ENCODE results near the gene H3-3A.

The H3-3A gene

DNA sequence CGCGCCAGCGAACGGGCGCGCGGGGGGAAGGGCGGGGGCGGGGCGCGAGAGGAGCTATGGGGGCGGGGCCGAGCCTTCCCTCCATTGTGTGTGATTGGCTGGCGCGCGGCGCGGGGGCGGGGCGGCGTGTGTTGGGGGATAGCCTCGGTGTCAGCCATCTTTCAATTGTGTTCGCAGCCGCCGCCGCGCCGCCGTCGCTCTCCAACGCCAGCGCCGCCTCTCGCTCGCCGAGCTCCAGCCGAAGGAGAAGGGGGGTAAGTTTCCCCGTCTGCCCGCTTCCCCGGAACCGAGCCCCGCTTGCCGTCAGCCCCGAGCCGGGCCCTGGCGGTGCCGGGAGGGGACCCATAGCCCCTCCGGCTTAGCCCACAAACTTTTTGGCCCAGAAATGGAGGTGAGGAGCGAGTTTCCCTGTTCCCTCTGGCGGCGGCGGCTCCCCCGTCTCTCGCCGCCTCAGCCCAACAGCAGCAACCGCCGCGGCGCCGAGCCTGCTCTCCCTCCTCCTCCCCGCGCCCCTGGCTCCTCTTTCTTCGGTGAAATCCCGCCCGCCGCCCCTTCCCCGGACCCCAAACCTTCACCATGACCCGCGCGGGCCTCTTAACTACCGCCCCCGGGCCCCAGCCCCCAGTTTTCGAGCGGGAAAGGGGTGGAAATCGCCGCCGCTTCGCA, at the start of gene H3-3A:
H3-3A (plus strand) TSS at position 159 of the 666 bp plus-strand sequence. CDS start 1,636 bp downstream, outside the sequence.
- peak; percentile 96 to 97 for DNase-seq (ENCODE audit: low read depth in 2 of 2)

DNA sequence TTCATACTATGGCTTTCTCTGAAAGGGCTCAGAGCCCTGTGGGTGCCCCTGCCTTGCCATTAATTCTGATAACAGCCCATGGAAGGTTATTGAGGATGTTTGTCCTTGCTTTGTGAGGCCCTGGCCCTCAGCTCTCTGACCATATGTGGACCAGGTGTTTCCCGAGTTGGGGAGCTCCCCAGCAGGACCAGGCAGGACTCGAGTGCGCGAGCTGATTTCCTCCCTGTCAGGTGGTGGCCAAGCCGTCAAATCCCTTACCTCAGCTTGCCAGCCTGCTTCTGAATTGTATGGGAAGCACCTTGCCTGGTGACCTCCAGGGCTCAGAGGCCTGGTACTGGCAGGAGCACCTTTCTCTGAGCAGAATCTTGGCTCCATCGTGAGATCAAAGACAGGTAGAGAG, 45.4 kb upstream of the H3-3A start:
- no peak for DNase-seq (ENCODE audit: low read depth in 2 of 2)

DNA sequence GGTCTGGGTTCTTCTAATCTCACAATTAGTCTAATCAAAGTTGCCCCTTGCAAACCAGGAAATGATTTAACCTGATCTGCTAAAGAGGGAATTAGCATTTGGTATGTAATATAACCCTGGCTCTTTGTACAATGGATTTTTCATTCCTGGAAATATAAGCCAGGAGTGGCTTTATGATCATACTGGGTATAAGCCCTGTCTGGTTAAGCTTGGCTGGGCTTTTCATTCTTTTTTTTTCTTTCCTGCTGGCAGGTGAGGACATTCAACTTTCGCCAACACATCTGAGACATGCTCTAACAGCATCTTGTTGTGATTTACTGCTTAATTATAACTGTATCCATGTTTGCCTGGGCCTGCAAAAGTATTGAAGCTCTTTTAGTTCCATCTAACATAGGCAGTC, 42.9 kb upstream of the H3-3A start:
- no peak for DNase-seq (ENCODE audit: low read depth in 2 of 2)

DNA sequence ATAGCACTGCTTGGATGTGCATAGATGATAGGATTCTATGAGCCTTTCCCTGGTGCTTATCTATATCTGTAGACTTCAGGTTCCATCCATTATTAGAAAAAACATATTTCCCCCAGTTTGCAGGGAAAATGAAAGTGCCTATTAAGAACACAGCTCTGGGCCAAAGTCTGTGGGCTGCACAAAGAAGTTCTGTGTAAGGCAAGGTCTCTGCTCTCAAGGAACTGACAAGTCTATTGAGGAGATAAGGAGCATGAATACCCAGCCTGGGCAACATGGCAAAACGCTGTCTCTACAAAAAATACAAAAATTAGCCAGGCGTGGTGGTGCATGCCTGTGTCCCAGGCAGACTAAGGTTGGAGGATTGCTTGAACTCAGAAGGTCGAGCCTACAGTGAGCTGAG, 41.1 kb upstream of the H3-3A start:
- no peak for DNase-seq (ENCODE audit: low read depth in 2 of 2)

DNA sequence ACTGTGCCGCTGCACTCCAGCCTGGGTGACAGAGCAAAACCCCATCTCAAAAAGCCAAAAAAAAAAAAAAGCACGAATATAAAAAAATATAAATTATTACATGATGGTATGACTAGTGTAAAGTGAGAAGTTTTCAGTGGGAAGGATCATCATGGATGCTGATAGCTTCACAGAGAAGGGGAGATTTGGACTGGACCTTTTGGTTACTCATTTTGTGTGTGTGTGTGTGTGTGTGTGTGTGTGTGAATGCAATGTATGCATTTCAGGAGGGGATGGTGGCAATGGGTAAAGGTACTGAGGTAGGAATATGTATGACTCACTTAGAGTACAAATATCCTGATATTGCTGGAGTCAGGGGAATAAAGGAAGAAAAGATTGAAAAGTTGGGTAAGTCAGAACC, 40.7 kb upstream of the H3-3A start:
- no peak for DNase-seq (ENCODE audit: low read depth in 2 of 2)

DNA sequence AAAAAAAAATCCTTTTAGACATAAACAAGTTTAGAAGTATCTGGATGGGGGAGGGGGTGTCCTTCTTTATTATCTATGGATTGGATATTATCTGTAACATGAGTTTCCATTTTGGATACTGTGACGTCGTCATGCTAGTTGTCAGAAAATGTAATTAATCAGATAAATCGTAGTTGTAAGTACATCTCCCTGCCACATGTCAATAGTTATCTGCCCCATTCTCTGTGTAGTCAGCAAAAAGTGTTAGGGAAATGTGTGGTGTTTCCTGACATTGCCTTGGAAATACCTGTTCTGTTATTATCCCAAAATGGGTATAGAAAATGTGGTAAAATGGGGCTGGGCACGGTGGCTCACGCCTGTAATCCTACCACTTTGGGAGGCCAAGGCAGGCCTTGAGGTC, 38.8 kb upstream of the H3-3A start:
- DNase-seq (ENCODE audit: low read depth in 2 of 2) = no peak

DNA sequence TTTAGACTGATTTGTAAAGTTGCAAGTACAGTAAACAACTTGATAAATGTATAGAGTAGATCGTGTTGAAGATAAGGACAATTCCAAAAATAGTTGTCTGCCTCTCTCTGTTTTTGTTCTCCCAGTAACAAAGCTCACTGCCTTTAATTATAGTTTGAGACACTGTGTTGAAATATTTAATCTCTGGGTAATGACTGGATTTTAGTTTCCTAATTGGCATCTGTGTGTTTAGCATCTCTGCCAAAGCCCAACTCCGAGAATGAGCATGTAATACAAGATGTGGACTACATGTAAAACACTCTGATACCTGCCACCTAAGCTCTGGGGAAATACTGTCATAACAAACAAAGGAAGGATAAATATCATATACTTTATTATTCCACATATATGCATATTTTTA, 35.7 kb upstream of the H3-3A start:
- no peak for DNase-seq (ENCODE audit: low read depth in 2 of 2)

DNA sequence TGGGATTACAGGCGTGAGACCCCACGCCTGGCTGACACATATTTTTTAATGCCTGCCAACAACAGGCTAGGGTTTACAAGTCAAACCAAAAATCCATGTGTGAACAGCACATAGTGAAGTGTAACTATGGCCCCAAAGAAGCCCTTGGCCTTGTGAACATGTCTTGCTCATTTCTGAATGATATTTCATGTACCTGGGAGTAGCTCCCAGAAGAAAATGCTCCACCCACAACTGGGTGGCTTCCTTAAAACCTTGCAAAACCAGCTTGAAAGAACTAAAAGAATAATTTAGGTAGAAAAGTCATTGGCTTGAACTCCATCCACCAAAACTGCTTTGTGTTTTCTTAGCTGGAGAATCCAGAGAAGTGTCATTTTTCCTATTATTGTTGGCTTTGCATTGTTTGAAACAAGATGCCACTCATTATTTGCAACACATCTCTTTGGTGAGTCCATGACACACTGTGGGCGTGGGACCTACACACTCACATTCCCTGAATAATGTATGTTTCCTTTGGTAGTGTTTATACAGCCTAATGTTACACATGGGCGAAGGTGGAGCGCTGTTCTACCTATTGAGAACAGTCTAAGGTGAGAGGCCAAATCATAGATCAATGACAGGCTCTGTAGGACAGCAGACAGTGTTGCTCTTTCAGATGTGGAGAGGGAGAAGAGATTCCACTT, 34.8 kb upstream of the H3-3A start:
- DNase-seq (ENCODE audit: low read depth in 2 of 2) = no peak

DNA sequence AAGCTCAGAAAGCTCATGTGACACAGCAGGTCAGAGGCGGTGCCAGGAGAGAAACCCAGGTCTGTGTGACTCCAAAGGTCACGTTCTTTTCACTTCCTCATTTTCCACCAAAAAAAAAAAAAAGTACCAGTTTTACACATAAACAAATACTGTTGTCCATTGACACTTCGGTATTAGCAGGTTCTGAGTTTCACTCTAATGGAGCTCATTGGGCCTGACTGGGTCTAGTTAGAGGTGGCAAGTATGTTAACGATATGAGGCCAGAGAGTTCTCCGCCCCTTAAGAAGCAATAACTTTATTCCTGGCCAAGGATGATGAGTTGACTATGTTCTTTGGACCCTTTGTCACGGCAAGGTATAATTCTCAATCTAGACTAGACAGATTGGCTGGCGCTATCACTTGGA, 33.4 kb upstream of the H3-3A start:
- DNase-seq (ENCODE audit: low read depth in 2 of 2) = no peak

DNA sequence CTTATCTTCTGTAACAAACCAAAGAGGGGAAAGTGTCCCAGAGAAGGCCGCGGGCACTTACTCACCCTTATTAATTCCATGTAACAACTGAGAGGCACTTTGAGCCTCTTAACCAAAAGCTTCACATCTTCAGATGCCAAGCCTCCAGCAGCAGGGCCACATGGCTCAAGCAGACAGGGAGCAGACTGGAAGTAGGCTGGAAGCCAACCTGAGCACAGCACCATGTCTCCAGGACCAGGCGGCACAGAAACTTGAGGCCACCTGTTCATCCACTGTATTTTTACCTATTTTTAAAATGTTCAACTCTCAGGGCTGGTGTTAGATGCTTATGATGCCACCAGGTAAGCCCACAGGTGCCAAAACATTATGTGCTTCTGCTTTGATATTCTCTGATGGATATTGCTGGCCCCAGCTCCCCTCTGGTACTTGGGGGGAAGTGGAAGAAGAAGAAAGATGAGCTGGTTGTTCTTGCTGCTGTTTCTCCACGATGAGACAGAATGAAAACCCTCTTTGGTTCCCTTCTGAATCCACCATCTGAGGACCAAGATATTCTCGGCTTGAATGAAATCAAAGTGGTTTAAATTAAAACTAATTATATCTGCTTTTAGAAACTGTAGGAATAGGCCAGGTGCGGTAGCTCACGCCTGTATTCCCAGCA, 32.8 kb upstream of the H3-3A start:
- no peak for DNase-seq (ENCODE audit: low read depth in 2 of 2)

DNA sequence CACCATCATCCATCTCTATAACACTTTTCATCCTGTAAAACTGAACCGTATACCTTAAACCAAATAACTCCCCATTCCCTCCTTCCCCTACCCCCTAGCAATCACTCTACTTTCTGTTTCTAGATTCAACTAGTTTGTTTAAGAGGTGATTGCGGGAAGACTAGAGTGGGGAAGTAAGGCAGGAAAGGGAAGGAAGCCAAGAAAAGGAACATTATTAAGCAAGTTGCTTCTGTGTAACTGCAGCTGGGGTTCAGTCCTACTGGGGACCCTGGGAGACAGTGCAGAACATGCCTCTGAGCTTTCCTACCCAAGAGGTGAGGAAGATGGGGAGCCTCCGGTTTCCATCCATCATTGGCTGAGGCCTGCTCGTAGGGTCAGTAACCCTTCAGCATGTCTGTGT, 28.9 kb upstream of the H3-3A start:
- no peak for DNase-seq (ENCODE audit: low read depth in 2 of 2)

DNA sequence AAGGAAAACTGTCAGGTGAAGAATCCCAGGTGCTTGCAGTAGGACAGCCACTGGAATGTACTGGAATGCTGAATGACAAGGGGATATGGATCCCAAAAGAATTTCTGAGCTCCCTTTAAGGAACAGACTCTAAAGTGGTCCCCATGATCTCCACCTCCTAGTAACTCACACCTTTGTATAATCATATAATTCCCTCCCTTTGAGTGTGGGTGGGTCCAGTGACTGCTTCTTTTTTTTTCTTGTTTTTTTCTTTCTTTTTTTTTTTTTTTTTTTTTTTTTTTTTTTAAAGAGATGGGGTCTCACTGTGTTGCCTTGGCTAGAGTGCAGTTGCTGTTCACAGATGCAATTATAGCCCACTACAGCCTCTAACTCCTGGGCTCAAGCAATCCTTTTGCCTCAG, 28.5 kb upstream of the H3-3A start:
- no peak for DNase-seq (ENCODE audit: low read depth in 2 of 2)

DNA sequence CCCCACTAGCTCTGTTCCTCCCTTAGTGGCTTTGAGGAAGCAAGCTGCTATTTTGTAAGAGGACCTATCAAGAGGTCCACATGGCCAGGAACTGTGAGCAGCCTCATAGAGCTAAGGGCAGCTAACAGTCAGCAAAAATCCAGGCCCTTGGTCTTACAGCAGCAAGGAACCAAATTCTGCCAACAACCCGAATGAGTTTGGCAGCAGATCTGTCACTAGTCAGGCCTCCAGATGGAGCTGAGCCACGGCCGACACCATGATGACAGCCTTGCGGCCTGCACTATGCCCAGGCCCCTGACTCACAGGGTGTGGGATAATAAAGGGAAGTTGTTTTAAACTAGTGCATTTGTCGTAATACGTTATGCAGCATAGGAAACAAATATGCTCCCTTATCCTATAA, 28.0 kb upstream of the H3-3A start:
- DNase-seq (ENCODE audit: low read depth in 2 of 2) = no peak

DNA sequence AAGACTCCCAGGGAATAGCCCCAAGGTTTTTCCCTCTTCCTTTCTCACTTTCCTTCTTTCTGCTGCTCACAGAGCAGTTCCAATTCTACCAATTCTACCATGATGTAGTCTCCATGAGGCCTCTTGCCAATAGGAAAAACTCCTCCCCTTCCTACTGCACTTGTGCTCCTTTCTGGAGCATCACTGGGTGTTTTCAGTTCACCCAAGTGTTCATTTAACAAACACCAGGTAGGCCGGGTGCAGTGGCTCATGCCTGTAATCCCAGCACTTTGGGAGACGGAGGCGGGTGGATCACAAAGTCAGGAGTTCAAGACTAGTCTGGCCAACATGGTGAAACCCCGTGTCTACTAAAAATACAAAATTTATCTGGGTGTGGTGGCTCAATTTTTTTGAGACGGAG, 26.6 kb upstream of the H3-3A start:
- no peak for DNase-seq (ENCODE audit: low read depth in 2 of 2)

DNA sequence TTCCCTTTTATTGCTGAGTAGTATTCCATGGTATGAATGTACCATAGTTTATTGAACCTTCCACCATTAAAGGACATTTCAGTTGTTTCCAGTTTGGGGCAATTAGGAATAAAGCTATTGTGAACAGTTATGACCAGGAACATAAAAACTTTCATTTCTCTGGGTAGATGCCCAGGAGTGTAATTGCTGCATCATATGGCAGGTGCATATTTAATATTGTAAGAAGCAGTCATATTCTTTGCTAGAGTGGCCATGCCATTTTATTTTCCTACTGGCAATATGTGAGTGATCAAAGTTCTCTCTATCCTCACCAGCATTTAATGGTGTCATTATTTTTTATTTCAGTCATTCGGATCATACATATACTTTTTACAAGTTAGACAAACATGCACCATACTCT, 23.9 kb upstream of the H3-3A start:
- DNase-seq (ENCODE audit: low read depth in 2 of 2) = no peak

DNA sequence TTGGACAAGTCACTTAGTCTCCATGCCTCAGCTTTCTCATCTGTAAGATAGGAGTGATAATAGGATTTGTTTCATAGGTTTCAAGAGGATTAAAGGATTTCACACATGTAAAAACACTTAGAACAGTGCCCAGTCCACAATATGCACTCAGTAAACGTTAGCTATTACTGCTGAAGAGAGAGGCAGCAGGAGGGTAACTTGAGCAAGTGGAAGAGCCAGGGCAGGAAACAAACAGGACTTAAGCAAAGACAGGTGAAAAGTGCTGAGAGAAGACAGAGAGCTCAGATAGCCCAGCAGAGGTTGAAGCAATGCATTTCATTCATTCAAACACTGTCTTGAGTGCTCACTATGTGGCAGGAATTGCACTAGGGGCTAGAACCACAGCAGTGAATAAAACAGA, 21.1 kb upstream of the H3-3A start:
- no peak for DNase-seq (ENCODE audit: low read depth in 2 of 2)

DNA sequence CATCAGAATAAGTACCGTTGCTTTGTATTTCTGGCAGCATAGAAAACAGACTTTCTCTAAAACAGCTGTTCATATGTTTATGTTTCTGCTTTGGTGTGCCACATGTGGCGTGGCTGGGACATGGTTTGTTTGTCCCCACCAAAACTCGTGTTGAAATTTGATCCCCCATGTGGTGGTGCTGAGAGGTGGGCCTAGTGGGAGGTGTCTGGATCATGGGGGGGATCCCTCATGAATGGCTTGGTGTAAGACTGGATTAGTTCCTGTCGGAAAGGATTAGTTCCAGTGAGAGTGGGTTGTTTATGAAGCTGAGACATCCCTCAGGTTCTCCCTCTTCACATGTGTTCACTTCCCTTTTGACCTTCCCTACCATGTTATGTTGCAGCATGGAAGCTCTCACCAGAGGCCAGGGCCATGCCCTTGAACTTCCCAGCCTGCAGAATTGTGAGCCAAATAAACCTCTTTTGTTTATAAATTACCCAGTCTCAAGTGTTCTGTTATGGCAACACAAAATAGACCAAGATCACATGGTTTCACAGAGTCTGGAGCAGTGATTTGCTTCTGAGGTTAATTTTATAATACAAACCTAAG, 17.9 kb upstream of the H3-3A start:
- no peak for DNase-seq (ENCODE audit: low read depth in 2 of 2)

DNA sequence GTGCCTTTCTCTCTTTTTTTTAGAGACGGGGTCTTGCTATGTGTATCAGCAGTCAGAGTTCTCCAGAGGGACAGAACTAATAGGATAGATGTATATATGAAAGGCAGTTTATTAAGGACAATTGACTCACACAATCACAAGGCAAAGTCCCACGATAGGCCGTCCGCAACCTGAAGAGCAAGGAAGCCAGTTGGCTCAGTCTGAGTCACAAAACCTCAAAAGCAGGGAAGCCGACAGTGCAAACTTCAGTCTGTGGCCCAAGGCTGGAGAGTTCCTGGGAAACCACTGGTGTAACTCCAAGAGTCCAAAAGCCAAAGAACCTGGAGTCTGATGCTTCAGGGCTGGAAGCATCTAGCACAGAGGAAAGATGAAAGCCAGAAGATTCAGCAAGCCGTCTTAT, 16.3 kb upstream of the H3-3A start:
- DNase-seq (ENCODE audit: low read depth in 2 of 2) = no peak

DNA sequence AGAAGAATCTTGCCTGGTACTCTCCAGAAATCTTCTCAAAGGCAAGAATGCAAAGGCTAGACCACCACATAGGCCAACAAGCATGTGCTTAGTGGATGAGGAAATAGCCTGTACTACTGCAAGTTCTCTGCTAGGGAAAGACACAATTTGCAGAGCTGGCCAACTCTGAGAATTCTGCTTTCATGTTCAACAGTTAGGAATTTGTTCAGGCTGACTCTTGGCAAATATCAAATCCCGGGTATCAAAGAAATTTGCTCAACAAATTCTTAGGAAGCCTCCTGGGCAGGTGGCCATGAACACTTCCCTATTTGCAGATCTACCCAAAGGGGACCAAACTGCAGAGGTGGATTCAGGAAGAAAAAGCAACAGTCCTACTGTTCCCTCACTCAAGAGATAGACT, 15.0 kb upstream of the H3-3A start:
- no peak for DNase-seq (ENCODE audit: low read depth in 2 of 2)

DNA sequence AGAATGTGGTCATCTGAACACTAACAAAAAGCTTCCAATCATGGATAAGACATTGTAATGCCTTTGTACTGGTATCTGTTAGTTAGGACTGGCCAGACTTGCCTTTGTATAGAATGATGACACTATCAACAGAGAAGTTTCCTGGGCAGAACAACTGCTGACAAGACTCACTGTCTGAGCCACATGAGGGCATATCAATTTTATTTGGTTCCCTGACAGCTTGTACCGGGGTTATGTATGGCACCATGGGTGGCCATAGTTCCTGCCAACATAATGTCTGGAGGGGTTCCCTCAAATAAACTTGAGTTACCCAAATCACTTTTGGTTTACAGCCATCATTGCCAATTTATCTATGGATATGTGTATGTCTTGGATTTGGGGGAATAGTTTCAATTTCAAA, 13.6 kb upstream of the H3-3A start:
- DNase-seq (ENCODE audit: low read depth in 2 of 2) = no peak

DNA sequence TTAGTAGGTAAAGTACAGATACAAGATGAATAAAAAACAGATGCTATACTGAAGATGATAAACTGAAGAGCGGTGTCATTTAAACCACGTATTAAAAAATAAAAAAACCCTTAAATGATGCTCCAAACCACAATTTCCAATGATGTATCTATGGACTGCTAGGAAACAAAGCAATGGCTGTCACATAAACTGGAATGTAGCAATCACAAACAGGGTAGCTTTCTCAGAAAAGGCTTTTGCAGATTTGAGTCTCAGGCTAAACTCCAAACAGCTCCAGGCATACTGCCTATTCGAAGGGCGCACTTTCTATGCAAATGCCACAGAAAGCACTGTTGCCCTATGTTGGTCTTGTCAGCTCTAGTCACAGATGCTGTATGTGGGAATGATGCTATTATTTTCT, 12.4 kb upstream of the H3-3A start:
- DNase-seq (ENCODE audit: low read depth in 2 of 2) = no peak

DNA sequence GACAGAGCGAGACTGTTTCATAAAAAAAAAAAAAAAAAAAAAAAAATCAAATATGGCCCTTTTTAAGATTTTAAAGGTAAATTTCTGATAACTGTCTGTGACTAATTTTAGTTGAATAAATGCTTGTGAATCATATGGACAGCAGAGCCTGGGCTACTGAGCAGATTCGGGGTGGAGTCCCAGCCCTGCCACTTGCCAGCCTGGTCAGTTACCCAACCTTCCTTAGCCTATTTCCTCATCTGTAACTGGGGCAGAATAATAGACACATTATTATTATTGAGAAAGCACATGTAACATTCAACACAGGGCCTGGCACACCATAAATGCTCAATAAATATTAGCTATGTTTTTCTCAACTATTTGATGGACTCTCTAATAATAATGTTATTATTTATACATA, 11.2 kb upstream of the H3-3A start:
- DNase-seq (ENCODE audit: low read depth in 2 of 2) = no peak

DNA sequence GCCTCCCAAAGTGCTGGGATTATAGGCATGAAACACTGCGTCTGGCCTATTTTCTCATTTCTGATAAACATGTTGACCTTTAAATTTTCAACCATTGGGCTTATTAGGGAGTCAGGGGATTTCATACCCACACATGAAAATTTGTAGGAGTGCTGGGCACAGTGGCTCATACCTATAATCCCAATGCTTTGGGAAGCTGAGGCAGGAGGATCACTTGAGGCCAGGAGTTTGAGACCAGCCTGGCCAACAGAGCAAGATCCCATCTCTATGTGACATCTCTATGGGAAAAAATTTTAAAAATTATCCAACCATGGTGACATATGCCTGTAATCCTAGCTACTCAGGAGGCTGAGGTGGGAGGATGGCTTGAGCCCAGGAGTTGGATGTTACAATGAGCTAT, 10.5 kb upstream of the H3-3A start:
- no peak for DNase-seq (ENCODE audit: low read depth in 2 of 2)
